HG03060 (cell line): ENCODE results near the gene CYP2W1.
"Not testable (repeated sequence)": the region's sequence is repeated elsewhere in the genome, so short reads cannot be mapped to it uniquely, and the experiment has no call there.

Experiments used
- ATAC-seq: cut with Tn5 transposase; IDR thresholded peaks from one replicate; pipeline ENCODE4 v1.9.1; 2021; ENCODE audit warnings: low read depth, moderate number of reproducible peaks; ENCODE audit not compliant: unreplicated experiment

The CYP2W1 gene

DNA sequence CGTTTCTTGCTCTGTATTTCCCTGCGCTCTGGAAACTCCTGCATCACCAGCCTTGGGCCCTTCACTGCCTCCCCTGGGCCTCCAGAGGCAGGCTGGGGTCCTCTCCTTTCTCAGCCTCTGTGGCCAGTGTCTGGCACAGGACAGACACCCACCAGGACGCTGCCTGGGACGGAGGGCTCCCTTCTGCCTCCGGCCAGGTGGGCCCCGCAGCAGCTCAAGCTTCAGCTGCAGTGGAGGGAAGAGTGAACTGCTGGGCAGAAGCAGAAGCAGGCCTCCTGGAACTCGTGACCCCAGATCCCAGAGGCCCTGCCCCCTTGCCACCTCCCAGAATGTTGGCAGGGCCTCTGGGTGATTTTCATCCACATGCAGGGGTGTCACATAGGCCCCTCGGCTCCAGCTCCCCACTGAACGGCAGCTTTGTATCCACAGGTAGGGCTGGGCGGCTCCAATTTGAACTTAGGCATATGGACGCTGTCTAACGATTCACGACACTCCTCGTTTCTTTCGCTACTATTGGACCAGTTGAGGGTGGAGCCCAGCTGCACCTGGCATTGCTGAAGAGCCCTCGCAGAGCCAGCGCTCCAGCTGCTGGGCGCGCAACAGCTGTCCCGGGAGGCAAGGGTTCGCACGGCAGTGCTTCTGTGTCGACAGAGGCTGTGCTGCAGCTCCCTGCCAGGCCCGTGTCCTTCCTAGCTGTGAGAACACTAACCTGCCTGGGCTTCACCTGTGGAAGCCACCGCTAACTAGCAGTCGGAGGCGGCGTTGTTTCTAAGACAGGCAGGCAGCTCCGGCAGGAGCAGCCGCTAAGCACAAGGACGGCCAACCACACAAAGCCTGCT, 43.0 kb downstream of the CYP2W1 start:
- no peak for ATAC-seq

DNA sequence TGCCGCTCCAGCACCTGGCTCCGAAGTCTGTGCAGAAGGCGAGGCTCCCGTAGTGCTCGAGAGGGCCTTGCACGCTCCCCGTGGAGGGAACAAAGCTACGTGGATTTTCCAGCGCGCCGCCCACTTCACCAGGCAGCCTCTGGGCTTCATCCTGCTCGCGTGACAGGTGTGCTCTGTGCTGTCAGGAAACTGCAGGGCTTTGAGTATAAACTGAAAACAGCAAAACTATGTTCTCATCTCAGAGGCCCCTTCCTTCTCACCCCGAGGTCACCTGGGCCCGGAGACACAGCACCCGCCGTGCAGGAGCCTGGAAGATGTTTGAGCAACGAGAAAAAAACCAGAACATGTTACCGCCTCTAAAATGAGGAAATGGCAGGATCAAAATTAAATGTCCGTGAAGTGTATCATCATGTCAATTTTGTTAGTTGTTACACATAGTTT, 43.8 kb downstream of the CYP2W1 start:
- no peak for ATAC-seq

DNA sequence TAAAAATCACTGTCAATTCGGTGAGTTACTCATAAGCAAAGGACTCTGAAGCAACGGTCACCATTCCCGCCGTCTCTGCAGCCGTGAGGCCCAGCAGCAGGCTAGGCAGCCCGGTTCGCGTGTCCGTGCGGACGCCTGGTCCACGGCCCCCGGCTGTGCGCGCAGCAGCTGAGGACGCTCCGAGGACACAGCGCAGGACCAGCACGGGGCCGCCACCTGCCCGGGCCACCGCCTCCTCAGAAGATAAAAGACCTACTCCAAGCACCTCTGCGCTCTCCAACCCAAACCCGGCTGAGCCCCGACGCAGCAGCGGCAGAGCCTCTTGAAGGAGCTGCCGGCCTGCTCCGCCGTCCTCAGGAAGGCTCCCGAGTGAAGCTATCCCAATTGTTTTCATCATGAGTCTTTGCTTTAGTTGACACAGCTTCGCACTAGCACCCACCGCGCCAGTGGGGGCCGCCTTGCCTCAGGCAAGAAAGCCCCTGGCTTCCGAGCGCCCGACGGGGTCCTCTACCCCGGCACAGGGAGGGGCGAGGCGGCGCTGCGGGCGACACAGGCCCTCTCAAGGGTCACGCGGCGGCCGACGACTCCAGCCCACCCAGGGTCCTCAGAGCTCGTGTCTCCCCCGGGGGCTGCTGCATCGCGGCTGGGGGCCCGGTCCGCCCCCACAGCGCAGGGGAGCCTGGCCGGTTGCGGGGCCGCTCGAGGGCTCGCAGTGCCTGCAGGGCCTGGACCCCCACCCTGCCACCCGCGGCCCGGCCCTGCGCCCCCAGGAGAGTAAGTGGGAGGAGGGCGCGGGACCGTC, 44.5 kb downstream of the CYP2W1 start:
- ATAC-seq, result no peak

DNA sequence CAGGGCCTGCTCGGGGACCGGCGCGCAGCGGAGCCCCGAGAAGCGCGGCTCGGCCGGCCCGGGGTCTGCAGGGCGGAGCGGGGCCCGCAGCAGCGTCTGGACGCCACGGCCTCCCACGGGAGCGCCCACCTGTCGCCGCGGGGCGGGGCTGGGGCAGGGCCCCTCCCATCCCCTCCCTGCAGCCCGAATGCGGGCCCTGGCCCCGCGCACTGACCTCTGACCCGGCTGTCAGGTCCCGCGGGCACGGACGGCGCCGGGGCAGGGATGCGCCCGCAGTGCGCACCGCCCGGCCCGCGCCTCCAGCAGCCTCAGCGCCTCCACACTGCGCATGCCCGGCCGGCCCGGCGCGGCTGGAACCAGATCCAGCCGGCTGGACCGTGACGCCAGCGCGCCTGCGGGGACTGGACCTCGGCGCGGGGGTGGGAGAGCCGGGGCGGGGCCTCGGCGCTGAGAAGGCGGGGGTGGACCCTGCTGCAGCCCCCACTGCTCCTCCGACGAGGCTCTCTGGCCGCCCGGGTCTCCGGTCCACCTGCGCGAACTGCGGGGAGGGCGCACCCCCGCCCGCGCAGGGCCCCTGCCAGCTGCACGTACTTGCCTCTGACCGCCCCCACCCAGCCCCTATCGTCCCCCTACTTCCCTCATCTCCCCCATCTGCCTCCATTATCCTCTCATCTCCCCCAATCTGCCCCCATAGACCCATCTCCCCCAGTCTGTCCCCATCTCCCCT, 45.2 kb downstream of the CYP2W1 start:
- no peak for ATAC-seq

DNA sequence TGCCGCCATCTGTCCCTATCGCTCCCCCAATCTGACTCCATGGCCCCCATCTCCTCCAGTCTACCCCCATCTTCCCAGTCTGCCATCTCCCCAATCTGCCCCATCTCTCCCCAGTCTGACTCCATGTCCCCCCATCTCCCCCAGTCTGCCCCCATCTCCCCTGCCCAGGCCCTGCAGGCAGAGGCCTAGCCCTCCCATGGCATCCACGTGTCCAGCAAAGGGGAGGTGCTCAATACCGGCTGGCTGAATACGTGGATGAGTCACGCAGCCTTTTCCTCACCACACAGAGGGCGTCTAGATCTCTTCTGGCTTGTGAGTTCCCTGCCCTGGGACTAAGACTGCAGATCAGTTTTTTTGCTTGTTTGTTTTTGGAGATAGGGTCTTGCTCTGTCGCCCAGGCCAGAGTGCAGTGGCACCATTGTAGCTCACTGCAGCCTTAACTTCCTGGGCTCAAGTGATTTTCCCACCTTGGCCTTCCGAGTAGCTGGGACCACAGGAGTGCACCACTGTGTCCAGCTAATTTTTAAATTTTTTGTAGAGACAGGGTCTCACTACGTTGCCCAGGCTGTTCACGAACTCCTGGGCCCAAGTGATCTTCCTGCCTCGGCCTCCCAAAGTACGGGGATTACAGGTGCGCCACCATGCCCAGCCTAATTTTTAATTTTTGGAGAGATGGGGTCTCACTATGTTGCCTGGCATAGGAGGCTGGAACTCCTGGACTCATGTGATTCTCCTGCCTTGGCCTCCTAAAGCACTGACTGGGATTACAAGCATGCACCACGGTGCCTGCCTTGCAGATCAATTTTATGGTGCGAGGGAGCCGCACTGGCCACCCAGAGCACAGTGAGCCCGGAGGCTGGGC, 46.0 kb downstream of the CYP2W1 start:
- ATAC-seq, result no peak

DNA sequence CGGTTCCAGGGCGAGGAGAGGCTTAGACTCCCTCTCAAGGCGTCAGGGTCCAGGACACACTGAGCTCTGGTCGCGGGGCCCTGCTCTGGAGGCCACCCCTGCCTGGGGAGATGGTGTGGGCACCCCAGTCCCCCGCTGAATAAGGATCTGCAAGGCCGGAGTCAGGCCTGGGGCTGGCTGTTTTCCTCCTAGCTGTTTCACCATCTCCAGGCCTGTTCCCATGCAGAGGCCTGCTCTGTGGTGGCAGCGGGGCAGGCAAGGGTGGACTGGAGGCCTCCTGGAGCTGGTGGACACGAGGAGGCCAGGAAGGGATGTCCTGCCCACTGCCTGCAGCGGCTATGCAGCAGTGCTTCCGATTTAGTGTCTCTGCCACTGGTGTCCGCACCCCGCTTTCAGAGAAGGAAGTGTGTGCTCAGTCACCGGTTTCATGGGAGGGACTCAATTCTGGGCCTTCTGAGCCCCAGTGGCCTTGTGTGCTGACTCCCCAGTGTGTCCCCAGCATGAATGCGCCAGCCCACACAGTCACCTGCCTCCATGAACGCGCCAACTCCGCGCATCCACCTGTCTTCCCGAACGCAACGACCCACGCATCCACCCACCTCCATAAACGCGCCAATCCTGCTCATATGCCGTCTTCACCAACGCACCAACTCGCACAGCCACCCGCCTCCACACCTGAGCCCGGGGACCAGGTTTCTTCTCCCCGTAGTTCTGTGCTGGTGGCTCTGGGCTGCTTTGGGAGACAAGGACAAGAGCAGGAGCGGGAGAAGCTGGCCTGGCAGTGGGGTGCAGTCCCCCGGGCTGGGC, 46.9 kb downstream of the CYP2W1 start:
- ATAC-seq, result no peak

DNA sequence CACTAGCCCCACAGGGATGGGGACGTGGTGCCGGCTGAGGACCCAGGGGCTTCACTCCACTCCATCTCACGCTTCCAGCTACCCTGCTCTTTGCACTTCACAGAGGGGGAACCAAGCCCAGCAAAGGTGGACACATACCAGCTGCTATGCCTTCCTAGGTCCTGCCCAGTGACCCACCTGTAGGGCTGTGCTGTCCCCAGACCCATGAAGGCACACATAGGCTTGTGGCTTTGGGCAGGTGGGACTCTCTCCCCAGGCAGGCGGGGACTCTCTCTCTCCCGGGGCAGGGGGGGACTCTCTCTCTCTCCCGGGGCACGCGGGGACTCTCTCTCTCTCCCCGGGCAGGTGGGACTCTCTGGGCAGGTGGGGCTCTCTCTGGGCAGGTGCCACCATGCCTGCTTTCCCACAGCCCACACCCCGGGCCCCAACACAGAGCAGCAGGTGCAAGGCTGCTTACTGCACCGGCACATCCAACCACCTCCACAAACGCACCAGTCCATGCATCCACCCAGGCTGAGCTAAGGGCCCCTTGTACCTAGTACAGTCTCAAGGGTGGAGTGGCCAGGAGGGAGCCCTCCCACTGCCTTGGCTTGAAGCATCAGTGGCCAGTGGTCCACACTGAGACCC, 47.6 kb downstream of the CYP2W1 start:
- ATAC-seq, result no peak

DNA sequence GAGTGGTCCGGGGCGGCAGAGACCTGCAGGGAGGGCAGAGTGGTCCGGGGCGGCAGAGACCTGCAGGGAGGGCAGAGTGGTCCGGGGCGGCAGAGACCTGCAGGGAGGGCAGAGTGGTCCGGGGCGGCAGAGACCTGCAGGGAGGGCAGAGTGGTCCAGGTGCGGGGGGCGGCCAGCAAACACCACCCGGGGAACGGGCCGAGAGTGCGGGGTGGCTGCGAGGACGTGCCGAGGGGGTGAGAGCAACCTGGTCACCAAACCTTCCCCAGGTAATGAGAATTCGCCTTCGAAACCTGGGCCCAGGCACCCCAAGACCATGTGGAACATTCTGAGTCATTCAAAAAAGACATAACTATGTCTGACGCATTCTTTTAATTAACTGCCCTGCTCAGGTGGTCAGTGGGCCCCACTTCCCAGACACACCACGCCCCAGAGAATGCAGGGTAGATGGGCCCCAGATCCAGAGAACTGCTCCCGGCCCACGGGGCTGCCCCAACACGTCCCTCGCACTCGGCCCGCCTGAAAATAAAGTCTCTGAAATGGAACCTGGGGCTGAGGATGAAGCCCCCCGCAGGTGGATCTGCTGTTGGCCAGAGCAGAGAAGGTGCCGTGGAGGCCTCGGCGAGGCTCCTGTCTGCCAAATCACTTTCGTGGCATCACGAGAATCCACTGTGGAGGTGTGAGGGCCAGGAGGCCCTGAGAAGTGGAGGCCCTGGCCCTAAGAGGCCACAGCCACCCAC, 48.9 kb downstream of the CYP2W1 start:
- ATAC-seq, result no peak

DNA sequence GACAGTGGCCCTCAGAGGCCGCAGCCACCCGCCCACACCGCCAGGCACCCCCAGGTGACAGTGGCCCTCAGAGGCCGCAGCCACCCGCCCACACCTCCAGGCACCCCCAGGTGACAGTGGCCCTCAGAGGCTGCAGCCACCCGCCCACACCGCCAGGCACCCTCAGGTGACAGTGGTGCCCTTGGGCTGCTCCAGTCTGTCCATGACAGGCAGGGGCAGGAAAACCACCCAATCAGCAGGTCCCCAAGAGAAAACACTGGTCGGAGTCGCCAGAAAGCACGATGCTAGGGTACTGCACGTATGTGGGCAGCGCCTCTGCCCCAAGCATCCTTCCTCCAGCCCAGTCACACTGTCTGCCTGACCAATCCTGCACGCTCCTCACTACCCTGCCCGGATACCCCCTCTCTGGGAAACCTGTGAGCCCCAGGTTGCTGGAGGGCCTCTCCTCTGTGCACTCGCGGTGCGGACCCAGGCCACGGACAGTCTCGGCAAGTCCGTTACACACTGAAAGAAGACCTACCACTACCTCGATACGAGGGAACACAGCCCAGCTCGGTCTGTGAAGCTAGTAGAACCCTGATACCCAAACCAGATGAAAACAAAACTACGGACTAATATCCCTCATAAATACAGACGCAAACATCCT, 49.7 kb downstream of the CYP2W1 start:
- ATAC-seq, result no peak

DNA sequence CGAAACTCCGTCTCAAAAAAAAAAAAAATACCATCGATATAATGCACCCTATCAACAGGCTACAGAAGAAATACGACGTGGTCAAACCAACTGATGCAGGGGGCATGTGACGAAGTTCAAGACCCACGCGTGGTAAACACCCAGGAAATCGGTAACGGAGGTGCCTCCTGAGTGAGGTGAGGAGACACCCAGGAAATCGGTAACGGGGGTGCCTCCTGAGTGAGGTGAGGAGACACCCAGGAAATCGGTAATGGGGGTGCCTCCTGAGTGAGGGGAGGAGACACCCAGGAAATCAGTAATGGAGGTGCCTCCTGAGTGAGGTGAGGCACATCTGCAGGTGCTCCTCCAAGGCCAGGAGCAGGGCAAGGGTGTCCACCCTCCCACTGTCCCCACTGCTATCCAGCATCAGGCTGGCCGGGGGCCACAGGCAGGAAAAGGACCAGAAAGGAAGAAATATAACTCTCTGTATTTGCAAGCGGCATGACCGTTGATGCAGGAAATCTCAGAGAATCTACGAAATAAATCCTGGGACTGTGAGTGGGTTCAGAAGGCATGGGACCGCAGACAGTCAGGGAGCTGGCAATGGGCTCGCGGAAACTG, 50.7 kb downstream of the CYP2W1 start:
- no peak for ATAC-seq

DNA sequence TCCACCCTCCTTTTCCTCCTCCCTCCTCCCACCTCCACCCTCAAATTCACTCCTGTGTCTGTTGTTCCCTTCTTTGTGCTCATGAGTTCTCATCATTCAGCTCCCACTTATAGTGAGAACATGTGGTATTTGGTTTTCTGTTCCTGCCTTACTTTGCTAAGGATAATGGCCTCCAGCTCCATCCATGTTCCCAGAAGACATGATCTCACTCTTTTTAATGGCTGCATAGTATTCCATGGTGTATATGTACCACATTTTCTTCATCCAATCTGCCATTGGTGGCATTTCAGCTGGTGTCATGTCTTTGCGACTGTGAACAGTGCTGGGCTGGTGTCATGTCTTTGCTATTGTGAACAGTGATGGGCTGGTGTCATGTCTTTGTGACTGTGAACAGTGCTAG, 51.8 kb downstream of the CYP2W1 start:
- ATAC-seq, result not testable (repeated sequence)

DNA sequence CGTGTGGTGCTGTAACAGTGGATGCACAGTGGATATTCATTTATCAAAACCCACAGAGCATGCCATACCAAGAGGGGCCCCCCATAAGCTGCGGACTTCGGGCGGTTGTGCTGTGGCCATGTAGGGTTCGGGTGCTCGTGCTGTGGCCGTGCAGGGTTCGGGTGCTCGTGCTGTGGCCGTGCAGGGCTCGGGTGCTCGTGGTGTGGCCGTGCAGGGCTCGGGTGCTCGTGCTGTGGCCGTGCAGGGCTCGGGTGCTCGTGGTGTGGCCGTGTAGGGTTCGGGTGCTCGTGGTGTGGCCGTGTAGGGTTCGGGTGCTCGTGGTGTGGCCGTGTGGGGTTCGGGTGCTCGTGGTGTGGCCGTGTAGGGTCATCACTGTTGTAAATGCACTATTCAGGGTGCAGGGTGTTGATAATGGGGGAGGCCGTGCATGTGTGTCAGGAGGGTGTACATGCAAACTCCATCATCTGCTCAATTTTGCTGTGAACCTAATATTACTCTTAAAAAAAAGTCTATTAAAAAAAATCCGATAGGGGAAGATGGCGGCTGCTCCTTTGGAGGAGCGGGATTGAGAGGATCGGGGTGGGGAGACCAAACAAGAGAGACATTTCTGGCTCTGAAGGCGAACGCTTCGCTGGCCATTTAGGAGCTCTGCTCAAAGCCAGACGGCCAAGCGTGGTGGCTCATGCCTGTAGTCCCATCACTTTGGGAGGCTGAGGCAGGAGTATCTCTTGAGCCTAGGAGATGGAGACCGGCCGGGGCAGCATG, 53.4 kb downstream of the CYP2W1 start:
- not testable (repeated sequence) for ATAC-seq
